ENCODE measurements around the gene ADAM22.

- no peak for TF ChIP-seq CTCF (conservative IDR thresholded peaks at IDR 0.05 in 1 of 2, IDR thresholded peaks at IDR 0.05 in 1 of 2; ENCODE audit: low read depth in 1 of 2, low read length in 2 of 2)
- no peak for TF ChIP-seq EZH2 (IDR thresholded peaks at IDR 0.05; ENCODE audit: low read length, missing control alignments)
These were observed 167.7 kb downstream of the ADAM22 start for GRCh38 chr7:88101769-88102168.
